HG02885 (cell line): ENCODE measurements around the gene NOC4L.
"Not testable (repeated sequence)": the region's sequence is repeated elsewhere in the genome, so short reads cannot be mapped to it uniquely, and the experiment has no call there.

Experiments
- ATAC-seq: cut with Tn5 transposase; IDR thresholded peaks from one replicate; pipeline ENCODE4 v1.9.1; 2021; ENCODE audit warnings: mild to moderate bottlenecking; ENCODE audit not compliant: unreplicated experiment, poor library complexity

The NOC4L gene

GRCh38 chr12:132123970-132124765, 20.1 kb upstream of the NOC4L start:
- no peak for ATAC-seq

- ATAC-seq: no peak
Observed at GRCh38 chr12:132124766-132125425, 19.4 kb upstream of the NOC4L start.

- ATAC-seq: no peak
Observed at GRCh38 chr12:132125736-132126135, 18.5 kb upstream of the NOC4L start.

- no peak for ATAC-seq
Observed at GRCh38 chr12:132127041-132127440, 17.2 kb upstream of the NOC4L start.

GRCh38 chr12:132129007-132129406, 15.2 kb upstream of the NOC4L start:
- ATAC-seq: no peak

- no peak for ATAC-seq
Observed at GRCh38 chr12:132130690-132131089, 13.6 kb upstream of the NOC4L start.

GRCh38 chr12:132131229-132131628, 13.0 kb upstream of the NOC4L start:
- ATAC-seq: no peak

- ATAC-seq: no peak
Observed at GRCh38 chr12:132131952-132132351, 12.3 kb upstream of the NOC4L start.

GRCh38 chr12:132132609-132133430, 11.4 kb upstream of the NOC4L start:
- ATAC-seq: no peak

- ATAC-seq: no peak
Observed at GRCh38 chr12:132133952-132134652, 10.2 kb upstream of the NOC4L start.

GRCh38 chr12:132134653-132135183, 9.5 kb upstream of the NOC4L start:
- not testable (repeated sequence) for ATAC-seq

GRCh38 chr12:132136226-132136625, 8.0 kb upstream of the NOC4L start:
- not testable (repeated sequence) for ATAC-seq

GRCh38 chr12:132137483-132138125, 6.7 kb upstream of the NOC4L start:
- no peak for ATAC-seq

GRCh38 chr12:132138941-132139871, 5.1 kb upstream of the NOC4L start:
- no peak for ATAC-seq

- ATAC-seq: no peak
Observed at GRCh38 chr12:132139912-132140311, 4.3 kb upstream of the NOC4L start.

- no peak for ATAC-seq
Observed at GRCh38 chr12:132140501-132140900, 3.8 kb upstream of the NOC4L start.

GRCh38 chr12:132140918-132141841, 3.1 kb upstream of the NOC4L start:
- ATAC-seq: no peak
